Activated T-cell treated with anti-CD3 and anti-CD28 coated beads, Interleukin-2, amount 50 U/mL, for 24 hours (primary cell): ENCODE data around the gene SMYD3.
"Not testable (repeated sequence)": the region's sequence is repeated elsewhere in the genome, so short reads cannot be mapped to it uniquely, and the experiment has no call there.

ENCODE experiments used
- DNase-seq: peaks from one replicate; pipeline ENCODE4 v3.0.0-alpha.2; 2020
- H3K27ac Mint-ChIP-seq: 2 replicates; pipeline ENCODE4 v1.8.0; 2020; ENCODE audit warnings: mild to moderate bottlenecking, mixed read lengths
- H3K27me3 Mint-ChIP-seq: 2 replicates; pipeline ENCODE4 v1.8.0; 2020; ENCODE audit warnings: mixed read lengths
- H3K36me3 Mint-ChIP-seq: 2 replicates; pipeline ENCODE4 v1.8.0; 2020; ENCODE audit warnings: low read depth, mixed read lengths
- H3K4me1 Mint-ChIP-seq: 2 replicates; pipeline ENCODE4 v1.8.0; 2020; ENCODE audit warnings: low read depth, mixed read lengths
- H3K4me3 Mint-ChIP-seq: 2 replicates; pipeline ENCODE4 v1.8.0; 2020; ENCODE audit warnings: mild to moderate bottlenecking, moderate library complexity, mixed read lengths
- H3K9me3 Mint-ChIP-seq: 2 replicates; pipeline ENCODE4 v1.8.0; 2020; ENCODE audit warnings: mixed read lengths

The SMYD3 gene

GRCh38 chr1:245788886-245789285 is 718.2 kb downstream of the SMYD3 start:
- Mint-ChIP-seq H3K36me3 (no peaks in the 10 kb centered on the region), H3K27ac (no peak overlapping the region), H3K27me3 (no peaks in the 10 kb centered on the region), H3K9me3 (no peaks in the 10 kb centered on the region), H3K4me3 (no peak overlapping the region), H3K4me1 (no peaks in the 10 kb centered on the region)
- no peak for DNase-seq

DNA sequence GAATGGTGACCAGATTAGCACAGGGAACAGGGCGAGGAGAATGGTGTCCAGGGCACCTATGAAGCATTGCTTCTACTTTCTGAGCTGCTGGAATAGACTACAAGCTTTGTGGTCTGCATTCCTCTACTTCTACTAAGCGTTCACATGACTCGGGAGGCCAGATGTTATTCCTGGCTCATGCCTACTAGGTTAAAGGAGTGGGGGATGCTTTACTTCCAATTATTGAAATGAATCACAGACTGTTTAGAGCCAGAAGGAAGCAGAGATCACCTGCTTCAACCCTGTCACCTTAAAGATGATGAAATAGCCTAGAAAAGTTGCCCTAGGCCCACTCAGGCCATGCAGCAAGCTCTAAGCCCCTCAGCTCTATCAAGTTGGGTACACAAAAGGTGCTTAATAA is 718.8 kb downstream of the SMYD3 start:
- Mint-ChIP-seq H3K9me3 (no peaks in the 10 kb centered on the region), H3K4me1 (no peaks in the 10 kb centered on the region), H3K27ac (no peak overlapping the region), H3K27me3 (no peaks in the 10 kb centered on the region), H3K4me3 (no peak overlapping the region), H3K36me3 (no peaks in the 10 kb centered on the region)
- DNase-seq: no peak

GRCh38 chr1:245786948-245787347 is 720.1 kb downstream of the SMYD3 start:
- Mint-ChIP-seq H3K4me3 (no peak overlapping the region), H3K4me1 (no peaks in the 10 kb centered on the region), H3K27ac (no peak overlapping the region), H3K27me3 (no peaks in the 10 kb centered on the region), H3K9me3 (no peaks in the 10 kb centered on the region), H3K36me3 (no peaks in the 10 kb centered on the region)
- DNase-seq: no peak

DNA sequence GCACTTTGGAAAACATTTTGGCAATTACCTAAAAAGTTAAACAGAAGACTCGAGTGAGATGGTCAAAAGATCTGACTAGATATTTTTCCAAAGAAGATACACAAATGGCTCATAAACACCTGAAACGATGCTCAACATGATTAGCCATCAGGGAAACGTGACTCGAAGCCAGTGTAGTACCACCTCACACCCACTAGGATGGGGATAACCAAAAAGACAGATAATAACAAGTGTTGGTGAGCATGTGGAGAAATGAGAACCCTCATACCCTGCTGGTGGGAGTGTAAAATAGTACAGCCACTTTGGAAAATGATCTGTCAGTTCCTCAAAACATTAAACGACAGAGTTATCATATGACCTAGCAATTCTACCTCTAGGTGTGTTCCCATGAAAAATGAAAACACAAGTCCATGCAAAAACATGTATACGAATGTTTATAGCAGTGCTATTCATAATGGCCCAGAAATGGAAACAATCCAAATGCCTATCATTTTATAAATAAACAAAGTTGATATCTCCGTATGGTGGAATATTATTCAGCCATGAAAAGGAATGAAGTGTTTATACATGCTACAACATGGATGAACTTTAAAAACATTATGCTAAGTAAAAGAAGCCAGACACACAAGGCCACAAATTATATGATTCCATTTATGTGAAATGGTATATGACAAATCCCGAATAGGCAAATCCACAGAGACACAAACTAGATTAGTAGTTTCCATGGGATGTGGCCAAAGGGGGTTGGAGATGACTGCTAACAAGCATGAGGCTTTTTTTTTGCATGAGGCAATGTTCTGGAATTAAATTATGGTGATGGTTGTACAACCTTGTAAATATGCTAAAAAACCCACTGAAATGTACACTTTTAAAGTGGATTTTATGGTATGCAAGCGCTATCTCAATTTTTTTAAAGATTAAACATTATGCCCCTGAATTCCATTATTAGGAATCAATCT is 727.0 kb downstream of the SMYD3 start:
- H3K4me3 Mint-ChIP-seq: no peak overlapping the region
- H3K36me3 Mint-ChIP-seq: peaks cover 8% of the 10 kb centered on the region
- no peaks in the 10 kb centered on the region for H3K27me3 Mint-ChIP-seq
- peaks cover 15% of the 10 kb centered on the region for H3K9me3 Mint-ChIP-seq
- H3K27ac Mint-ChIP-seq: no peak overlapping the region
- no peaks in the 10 kb centered on the region for H3K4me1 Mint-ChIP-seq
- no peak for DNase-seq

DNA sequence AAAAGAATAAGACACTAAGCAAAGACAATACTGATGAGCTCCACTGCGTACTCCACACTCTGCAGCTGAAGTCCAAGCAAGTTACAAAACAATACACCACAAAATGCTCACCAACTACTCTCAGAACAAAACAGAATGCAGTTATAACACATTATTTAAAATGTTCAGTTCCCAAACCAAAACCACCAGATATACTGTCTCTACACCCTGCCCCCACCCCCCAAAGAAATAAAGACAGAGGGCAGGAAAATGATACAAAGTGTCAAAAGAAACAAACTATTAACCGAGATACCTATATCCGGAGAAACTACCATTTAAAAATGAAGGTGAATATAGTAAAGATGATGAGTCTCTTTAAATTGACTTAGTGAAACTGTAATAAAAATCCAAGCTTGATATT is 729.3 kb downstream of the SMYD3 start:
- peaks cover 15% of the 10 kb centered on the region for H3K9me3 Mint-ChIP-seq
- H3K27ac Mint-ChIP-seq: no peak overlapping the region
- no peak overlapping the region for H3K4me3 Mint-ChIP-seq
- H3K4me1 Mint-ChIP-seq: no peaks in the 10 kb centered on the region
- H3K27me3 Mint-ChIP-seq: no peaks in the 10 kb centered on the region
- DNase-seq: no peak
- H3K36me3 Mint-ChIP-seq: peaks cover 8% of the 10 kb centered on the region

DNA sequence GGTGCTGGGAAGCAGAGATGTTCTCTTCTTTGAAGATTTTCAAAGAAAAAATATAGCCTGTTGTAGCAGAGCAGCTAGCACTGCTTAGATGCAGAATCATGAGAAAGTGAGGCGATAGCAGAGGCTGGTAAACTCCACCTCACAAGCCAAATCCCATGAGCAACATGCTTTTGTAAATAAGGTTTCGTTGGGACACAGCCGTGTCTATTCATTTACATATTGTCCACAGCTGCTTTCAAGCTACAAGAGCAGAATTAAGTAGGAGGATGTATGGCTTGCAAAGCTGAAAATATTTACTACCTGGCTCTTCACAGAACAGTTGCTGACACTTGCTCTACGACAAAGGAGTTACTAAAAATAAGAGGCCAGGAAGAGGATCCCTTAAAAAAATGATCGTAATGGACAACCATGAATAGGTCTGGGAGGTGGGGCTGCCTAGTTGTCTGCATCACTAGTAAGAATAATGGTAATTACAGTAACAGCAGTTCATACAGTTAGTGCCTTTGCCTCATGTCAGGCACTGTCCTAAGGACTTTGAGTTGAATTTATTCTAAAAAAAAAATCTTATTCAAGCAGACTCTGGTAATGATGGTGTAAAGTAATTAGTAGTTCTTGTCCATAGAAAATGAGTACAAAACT is 730.3 kb downstream of the SMYD3 start:
- Mint-ChIP-seq H3K36me3 (peaks cover 8% of the 10 kb centered on the region), H3K27ac (no peak overlapping the region), H3K9me3 (peaks cover 15% of the 10 kb centered on the region), H3K4me1 (peaks cover 1% of the 10 kb centered on the region), H3K27me3 (no peaks in the 10 kb centered on the region), H3K4me3 (no peak overlapping the region)
- DNase-seq: no peak

DNA sequence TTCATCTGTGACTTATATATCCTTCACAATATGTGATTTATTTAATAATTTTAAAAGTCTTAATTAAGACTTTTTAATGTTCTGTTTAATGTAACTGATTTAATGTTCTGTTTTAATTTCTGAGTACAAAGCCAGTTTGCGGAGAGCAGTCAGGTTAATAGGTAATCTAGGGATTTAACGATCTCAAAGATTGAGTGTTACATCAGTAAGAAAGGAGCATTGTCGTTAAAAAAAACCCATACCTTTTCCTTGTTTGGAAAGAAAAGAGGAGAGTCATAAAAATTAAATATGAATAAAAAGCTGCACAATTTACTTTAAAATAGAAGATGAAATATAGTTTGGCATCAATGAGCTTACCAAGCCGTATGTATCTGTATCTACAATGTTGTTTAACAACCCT is 730.9 kb downstream of the SMYD3 start:
- Mint-ChIP-seq H3K27ac (no peak overlapping the region), H3K9me3 (peaks cover 15% of the 10 kb centered on the region), H3K4me1 (peaks cover 4% of the 10 kb centered on the region), H3K4me3 (no peak overlapping the region), H3K27me3 (no peaks in the 10 kb centered on the region), H3K36me3 (peaks cover 8% of the 10 kb centered on the region)
- DNase-seq: no peak

GRCh38 chr1:245774931-245775330 is 732.1 kb downstream of the SMYD3 start:
- H3K27me3 Mint-ChIP-seq, H3K4me1 Mint-ChIP-seq, H3K9me3 Mint-ChIP-seq, H3K36me3 Mint-ChIP-seq, DNase-seq, H3K27ac Mint-ChIP-seq, H3K4me3 Mint-ChIP-seq: not testable (repeated sequence)

DNA sequence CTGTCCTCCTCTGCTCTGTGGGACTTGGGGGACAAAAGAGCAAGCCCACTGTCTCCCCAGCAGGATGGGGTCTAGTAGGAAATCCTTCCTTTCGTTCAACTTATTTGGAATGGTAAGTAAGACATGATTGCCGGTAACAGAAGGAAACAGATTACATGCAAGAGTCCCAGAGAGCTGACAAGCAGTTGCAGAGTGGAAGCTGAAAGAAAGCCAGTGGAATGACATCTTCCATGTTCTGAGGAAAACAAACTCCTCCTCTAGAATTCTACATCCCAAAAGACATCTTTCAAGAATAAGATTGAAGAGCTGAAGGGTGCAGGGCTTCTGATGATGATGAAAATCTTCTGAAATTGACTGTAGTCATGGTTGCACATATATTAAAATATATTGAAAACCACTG is 732.9 kb downstream of the SMYD3 start:
- no peak overlapping the region for H3K27ac Mint-ChIP-seq
- no peak overlapping the region for H3K4me3 Mint-ChIP-seq
- DNase-seq: no peak
- peaks cover 2% of the 10 kb centered on the region for H3K36me3 Mint-ChIP-seq
- H3K9me3 Mint-ChIP-seq: no peaks in the 10 kb centered on the region
- peaks cover 4% of the 10 kb centered on the region for H3K4me1 Mint-ChIP-seq
- H3K27me3 Mint-ChIP-seq: no peaks in the 10 kb centered on the region

DNA sequence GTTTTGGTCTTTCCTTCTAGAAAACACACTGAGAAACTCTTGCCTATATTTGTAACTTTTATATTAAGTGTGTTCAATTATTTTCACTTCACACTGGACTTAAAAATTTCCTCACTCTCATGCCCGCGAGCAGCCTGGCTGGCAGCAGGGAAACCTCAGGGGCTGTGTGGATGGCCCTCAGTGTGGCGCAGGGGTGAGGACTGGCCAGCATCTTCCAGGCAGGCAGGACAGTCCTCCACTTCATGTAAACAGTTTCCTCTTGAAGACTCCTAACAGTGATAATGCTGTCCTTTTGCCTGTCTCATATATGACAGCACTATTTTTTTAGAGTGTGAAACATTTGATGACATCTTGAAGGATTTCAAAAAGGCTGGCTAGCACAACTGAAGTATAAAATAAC is 733.7 kb downstream of the SMYD3 start:
- no peak for DNase-seq
- Mint-ChIP-seq H3K4me1 (peaks cover 4% of the 10 kb centered on the region), H3K9me3 (no peaks in the 10 kb centered on the region), H3K27ac (no peak overlapping the region), H3K4me3 (no peak overlapping the region), H3K36me3 (peaks cover 6% of the 10 kb centered on the region), H3K27me3 (no peaks in the 10 kb centered on the region)

DNA sequence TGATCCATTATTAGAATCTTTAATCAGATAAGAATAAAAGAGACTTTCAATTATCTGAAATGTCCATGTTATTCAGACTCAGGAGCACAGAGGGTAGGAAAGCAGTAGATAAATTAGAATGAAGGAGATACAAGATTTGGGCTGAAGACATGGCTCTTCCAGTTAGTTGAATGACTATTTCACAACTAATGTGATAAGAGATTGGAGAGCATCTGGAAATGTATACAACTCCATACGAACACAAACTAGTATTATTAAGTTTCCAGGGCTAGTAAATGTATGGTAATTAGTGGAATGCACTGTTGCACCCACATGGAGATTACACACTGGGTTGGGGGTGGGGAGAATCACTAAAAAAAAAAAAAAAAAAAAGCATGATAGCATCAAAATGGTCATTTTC is 734.3 kb downstream of the SMYD3 start:
- H3K27ac Mint-ChIP-seq: no peak overlapping the region
- DNase-seq: no peak
- H3K27me3 Mint-ChIP-seq: no peaks in the 10 kb centered on the region
- no peak overlapping the region for H3K4me3 Mint-ChIP-seq
- H3K36me3 Mint-ChIP-seq: peaks cover 10% of the 10 kb centered on the region
- H3K4me1 Mint-ChIP-seq: peaks cover 4% of the 10 kb centered on the region
- no peaks in the 10 kb centered on the region for H3K9me3 Mint-ChIP-seq

DNA sequence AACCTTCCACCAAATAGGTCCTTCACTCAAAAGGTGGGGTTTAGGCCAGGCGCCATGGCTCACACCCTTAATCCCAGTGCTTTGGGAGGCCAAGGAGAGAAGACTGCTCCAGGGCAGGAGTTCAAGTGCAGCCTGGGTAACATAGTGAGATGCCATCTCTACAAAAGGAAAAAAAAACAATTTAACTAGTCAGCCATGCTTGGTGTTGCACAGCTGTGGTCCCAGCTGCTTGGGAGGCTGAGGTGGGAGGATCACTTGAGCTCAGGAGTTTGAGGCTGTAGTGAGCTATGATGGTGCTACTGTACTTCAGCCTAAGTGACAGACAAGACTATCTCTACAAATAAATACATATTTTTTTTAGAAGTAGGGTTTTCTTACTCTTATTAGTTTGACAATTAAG is 734.8 kb downstream of the SMYD3 start:
- no peak overlapping the region for H3K4me3 Mint-ChIP-seq
- H3K27me3 Mint-ChIP-seq: no peaks in the 10 kb centered on the region
- H3K27ac Mint-ChIP-seq: no peak overlapping the region
- no peaks in the 10 kb centered on the region for H3K9me3 Mint-ChIP-seq
- DNase-seq: no peak
- peaks cover 13% of the 10 kb centered on the region for H3K36me3 Mint-ChIP-seq
- H3K4me1 Mint-ChIP-seq: peaks cover 4% of the 10 kb centered on the region

- no peaks in the 10 kb centered on the region for H3K9me3 Mint-ChIP-seq
- H3K27me3 Mint-ChIP-seq: no peaks in the 10 kb centered on the region
- no peak for DNase-seq
- no peak overlapping the region for H3K27ac Mint-ChIP-seq
- H3K4me1 Mint-ChIP-seq: peaks cover 4% of the 10 kb centered on the region
- H3K36me3 Mint-ChIP-seq: peaks cover 19% of the 10 kb centered on the region
- no peak overlapping the region for H3K4me3 Mint-ChIP-seq
Measured at GRCh38 chr1:245771511-245772281, 735.4 kb downstream of the SMYD3 start.

DNA sequence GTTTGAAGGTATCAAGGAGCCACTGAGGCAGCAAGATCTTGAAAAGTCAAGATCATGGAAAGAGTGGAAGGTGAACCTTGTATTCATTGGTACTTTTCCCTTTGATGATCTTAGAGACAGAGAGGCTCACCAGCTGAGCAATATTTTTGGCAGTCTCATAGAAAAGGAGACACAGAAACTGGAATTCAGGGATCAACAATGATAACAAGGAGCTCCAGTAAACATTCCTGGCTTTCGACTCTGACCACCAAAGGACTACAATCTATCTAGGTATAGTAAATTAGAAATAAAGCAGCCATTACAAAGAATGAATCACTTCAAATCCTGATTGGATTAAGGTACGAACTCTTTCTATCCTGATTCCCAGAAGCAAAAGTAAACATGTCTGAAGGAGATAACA is 736.9 kb downstream of the SMYD3 start:
- Mint-ChIP-seq H3K9me3 (no peaks in the 10 kb centered on the region), H3K27ac (no peak overlapping the region), H3K4me1 (peaks cover 4% of the 10 kb centered on the region), H3K4me3 (no peak overlapping the region), H3K36me3 (peaks cover 29% of the 10 kb centered on the region), H3K27me3 (no peaks in the 10 kb centered on the region)
- no peak for DNase-seq

DNA sequence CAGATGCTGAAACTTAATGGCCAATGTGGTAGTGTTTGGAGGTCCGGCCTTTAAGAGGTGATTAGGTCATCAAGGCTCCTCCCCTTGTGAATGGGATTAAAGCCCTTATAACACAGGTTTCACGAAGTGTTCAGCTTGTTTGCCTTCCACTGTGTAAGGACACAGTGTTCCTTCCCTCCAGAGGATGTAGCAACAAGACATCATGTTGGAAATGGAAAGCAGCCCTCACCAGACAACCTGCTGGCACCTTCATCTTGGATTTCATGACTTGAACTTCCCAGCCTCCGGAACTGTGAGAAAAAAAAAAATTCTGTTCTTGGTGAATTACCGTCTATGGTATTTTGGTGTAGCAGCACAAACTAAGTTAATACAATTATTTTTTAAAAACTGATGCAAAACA is 738.5 kb downstream of the SMYD3 start:
- no peak overlapping the region for H3K27ac Mint-ChIP-seq
- no peaks in the 10 kb centered on the region for H3K9me3 Mint-ChIP-seq
- no peak overlapping the region for H3K4me3 Mint-ChIP-seq
- peaks cover 4% of the 10 kb centered on the region for H3K4me1 Mint-ChIP-seq
- no peak for DNase-seq
- no peaks in the 10 kb centered on the region for H3K27me3 Mint-ChIP-seq
- peaks cover 41% of the 10 kb centered on the region for H3K36me3 Mint-ChIP-seq
